Adrenal gland (tissue), 12 donors: Measurements from ENCODE around the gene ABCC3. TPM values are rescaled to one million over a fixed set of nuclear protein-coding genes. Genes with fewer than 3 reads are reported as not detected.

Experiments used
- DNase-seq, 7 donors: peaks; one replicate each; pipeline ENCODE4 v3.0.0-alpha.2; 2019 to 2020
- H3K27ac ChIP-seq, 5 donors: fragments of 200-600 bp; sonication (generic) in 4 of 5; 1 replicate in 3 of 5; 2 replicates in 2 of 5; pipeline versions ENCODE4 v1.5.1 to v1.8.0; 2016 to 2020; ENCODE audit warnings: mild to moderate bottlenecking in 1 of 5
- H3K27me3 ChIP-seq: fragments of 200-600 bp; 2 replicates; pipeline ENCODE4 v1.8.0; 2021
- H3K36me3 ChIP-seq, 2 donors: fragments of 200-600 bp; replicated peaks in 1 of 2; 1 replicate in 1 of 2; 2 replicates in 1 of 2; pipeline versions ENCODE4 v1.5.1 to v1.8.0; 2018 to 2022
- H3K4me1 ChIP-seq, 2 donors: fragments of 200-600 bp; replicated peaks in 1 of 2; 1 replicate in 1 of 2; 2 replicates in 1 of 2; pipeline versions ENCODE4 v1.5.1 to v1.8.0; 2018 to 2021
- H3K4me3 ChIP-seq, 4 donors: fragments of 200-600 bp; sonication (generic) in 3 of 4; one replicate each; pipeline ENCODE4 v1.5.1; 2016 to 2018
- H3K9me3 ChIP-seq, 3 donors: fragments of 200-600 bp; sonication (generic) in 1 of 3; replicated peaks in 1 of 3; 1 replicate in 2 of 3; 2 replicates in 1 of 3; pipeline versions ENCODE4 v1.5.1 to v1.8.0; 2016 to 2021
- POLR2A ChIP-seq, 2 donors: fragments of 450-650 bp; IDR thresholded peaks; one replicate each; pipeline ENCODE4 v1.6.1; 2017; ENCODE audit warnings: antibody characterized with exemption in 2 of 2, mild to moderate bottlenecking in 2 of 2, moderate library complexity in 1 of 2
- WGBS, 4 donors: extraction: QIAGEN DNeasy Blood & Tissue Kit in 2 of 4; methylation state at CpG; one replicate each; pipeline versions ENCODE4 v1.1.5 to v1.1.7; 2013 to 2017; 5-methylcytosine and 5-hydroxymethylcytosine counted together
- intact Hi-C, 2 donors: fragments of 100-400 bp; cut with DNase I; formaldehyde crosslinking; loops; one replicate each; pipeline versions ENCODE4 v1.14.1 to v1.15.0; 2022 to 2023
- polyA plus RNA-seq, 3 donors: library from polyadenylated mRNA; stranded (reverse); fragments of 200-250 nt in 2 of 3; fragments of 350-450 nt in 1 of 3; fragmentation: Illumina TruSeq in 1 of 3; extraction: RNeasy Lipid Tissue Mini Kit (QIAGEN cat#74804) in 1 of 3; gene quantifications; one replicate each; pipeline ENCODE4 v1.2.3, GENCODE V29; 2013 to 2014
- total RNA-seq, 9 donors: library from RNA; depleted of rRNA in 4 of 9; stranded (reverse); fragments of >200 nt in 4 of 9; fragments of 120-200 nt in 1 of 9; fragmentation: NEBNext Ultra II Directional in 1 of 9; extraction: Animal tissue kit (Norgen Biotek cat#: 25700) in 1 of 9; gene quantifications; one replicate each; pipeline versions ENCODE4 v1.1.0 to v1.2.4, GENCODE V29; 2013 to 2023
- TF ChIP-seq, protein P1 (sequence below), 6 experiments: fragments of 450-650 bp in 4 of 6; fragments of 200-600 bp in 2 of 6; sonication (generic) in 1 of 6; IDR thresholded peaks; 1 replicate in 5 of 6; 2 replicates in 1 of 6; pipeline versions ENCODE4 v1.5.1 to v1.8.0; 2016 to 2021; ENCODE audit warnings: antibody characterized with exemption in 6 of 6, mild to moderate bottlenecking in 2 of 6, moderate library complexity in 1 of 6
- donor health status: healthy with polysubstance abuse.
- donor health status: Bipolar disorder and iron deficiency.
- donor health status: DM: yes; HTN: yes; CAD: no.
- donor health status: DM: no; HTN: no; CAD: no.
- donor health status: DM: no; HTN: no; CAD: no.
- donor health status: DM: yes; HTN: yes; CAD: no.

ABCC3 gene
- total and polyA plus RNA-seq, 12 donors, result 7.2 to 448 (median 262) TPM

DNA sequence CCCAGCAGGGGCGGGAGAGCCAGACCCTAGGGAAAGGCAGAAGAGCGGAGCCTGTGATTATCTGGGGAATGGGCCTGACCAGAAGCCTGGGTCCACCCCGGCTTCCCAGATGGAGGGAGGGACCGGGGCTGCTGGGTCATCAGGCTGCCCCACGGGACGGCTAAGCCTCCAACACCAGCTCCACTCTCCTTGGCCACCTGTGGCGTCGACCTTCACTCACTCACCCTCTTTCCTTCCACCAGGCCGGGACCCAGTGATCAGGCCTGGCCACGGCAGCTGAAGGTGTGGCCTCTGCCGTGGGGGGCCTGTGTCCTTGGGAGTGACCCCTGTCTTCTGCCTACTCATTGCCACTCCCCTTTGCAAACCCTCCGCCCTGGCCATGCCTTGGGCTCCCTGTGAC, 22.4 kb upstream of the ABCC3 start:
- intact Hi-C loops, result no loop called here
- no peak overlapping the region for H3K27ac ChIP-seq
- H3K36me3 ChIP-seq, result no peaks in the 10 kb centered on the region
- no peaks in the 10 kb centered on the region for H3K9me3 ChIP-seq
- no peak overlapping the region for H3K4me3 ChIP-seq
- no peaks in the 10 kb centered on the region for H3K4me1 ChIP-seq
- 85 to 96% (median 93%) methylated on average over 12 of the region's 12 CpGs for WGBS, 4 donors
- TF ChIP-seq POLR2A (IDR thresholded peaks at IDR 0.05), result no peak
- TF ChIP-seq, protein P1, sequence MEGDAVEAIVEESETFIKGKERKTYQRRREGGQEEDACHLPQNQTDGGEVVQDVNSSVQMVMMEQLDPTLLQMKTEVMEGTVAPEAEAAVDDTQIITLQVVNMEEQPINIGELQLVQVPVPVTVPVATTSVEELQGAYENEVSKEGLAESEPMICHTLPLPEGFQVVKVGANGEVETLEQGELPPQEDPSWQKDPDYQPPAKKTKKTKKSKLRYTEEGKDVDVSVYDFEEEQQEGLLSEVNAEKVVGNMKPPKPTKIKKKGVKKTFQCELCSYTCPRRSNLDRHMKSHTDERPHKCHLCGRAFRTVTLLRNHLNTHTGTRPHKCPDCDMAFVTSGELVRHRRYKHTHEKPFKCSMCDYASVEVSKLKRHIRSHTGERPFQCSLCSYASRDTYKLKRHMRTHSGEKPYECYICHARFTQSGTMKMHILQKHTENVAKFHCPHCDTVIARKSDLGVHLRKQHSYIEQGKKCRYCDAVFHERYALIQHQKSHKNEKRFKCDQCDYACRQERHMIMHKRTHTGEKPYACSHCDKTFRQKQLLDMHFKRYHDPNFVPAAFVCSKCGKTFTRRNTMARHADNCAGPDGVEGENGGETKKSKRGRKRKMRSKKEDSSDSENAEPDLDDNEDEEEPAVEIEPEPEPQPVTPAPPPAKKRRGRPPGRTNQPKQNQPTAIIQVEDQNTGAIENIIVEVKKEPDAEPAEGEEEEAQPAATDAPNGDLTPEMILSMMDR (IDR thresholded peaks at IDR 0.05), result no peak
- H3K27me3 ChIP-seq, result no peaks in the 10 kb centered on the region
- DNase-seq, result no peak

DNA sequence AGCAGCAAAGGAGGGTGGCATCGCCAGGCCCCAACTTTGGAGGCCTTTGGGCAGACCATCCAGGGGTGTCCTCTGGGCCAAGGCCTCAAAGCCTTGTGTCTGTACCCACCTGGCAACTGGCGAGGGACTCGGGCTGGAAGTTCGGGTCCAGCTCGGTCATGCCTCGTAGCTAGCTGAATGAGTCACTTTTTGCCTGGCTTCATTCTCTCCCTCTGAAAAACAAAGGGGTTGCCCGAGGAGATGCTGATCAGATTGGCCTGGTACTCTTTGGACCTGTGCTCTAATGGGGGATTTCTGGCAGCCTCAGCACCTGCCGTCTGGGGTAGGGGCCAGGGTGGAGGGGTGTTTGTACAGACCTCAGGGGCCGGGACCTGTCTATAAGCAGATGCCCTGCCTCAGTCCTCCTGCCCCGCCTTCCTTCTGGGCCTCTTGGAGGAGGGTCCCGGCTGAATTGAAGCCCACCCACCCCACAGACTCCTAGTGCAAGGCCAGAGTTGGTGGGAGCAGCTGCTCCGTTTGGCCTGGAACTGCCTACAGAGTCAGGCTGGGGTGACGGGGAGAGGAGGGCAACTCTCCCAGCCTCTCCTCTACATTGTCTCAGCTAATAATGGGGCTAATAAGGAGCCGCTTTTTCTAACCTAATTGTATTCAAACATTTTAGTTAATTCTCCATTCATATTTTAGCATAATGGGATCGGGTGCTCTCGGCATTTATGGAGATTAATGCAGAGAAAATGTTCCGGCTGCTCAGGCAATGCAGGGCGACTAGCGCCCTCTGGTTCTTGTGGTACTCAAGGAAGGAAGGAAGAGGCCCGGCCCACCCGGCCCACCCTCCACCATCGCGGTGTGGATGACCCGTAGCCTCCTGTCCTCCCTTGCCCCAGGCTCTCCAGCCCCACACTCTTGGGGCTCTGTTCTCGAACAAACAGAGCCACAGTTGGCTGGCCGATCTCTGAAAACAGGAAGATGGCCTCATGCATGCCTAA, 21.4 kb upstream of the ABCC3 start:
- H3K36me3 ChIP-seq, result no peaks in the 10 kb centered on the region
- no peaks in the 10 kb centered on the region for H3K27me3 ChIP-seq
- no peaks in the 10 kb centered on the region for H3K9me3 ChIP-seq
- no peak overlapping the region for H3K4me3 ChIP-seq
- peaks cover 0 to 2% of the 10 kb centered on the region in 2 donors for H3K4me1 ChIP-seq
- no peak for DNase-seq
- no peak overlapping the region for H3K27ac ChIP-seq
- no peak for TF ChIP-seq POLR2A (IDR thresholded peaks at IDR 0.05)
- TF ChIP-seq, protein P1 (IDR thresholded peaks at IDR 0.05), result no peak
- 52 to 68% (median 60%) methylated on average over 17 to 26 of the region's 26 CpGs for WGBS, 4 donors
- intact Hi-C loops, result no loop called here

GRCh38 chr17:50614471-50615051, 20.1 kb upstream of the ABCC3 start:
- no peaks in the 10 kb centered on the region for H3K9me3 ChIP-seq
- intact Hi-C loops, result no loop called here
- DNase-seq, result no peak
- peaks cover 0 to 12% of the 10 kb centered on the region in 2 donors for H3K4me1 ChIP-seq
- no peaks in the 10 kb centered on the region for H3K36me3 ChIP-seq
- WGBS, 4 donors, result 63 to 85% (median 76%) methylated on average over 10 to 11 of the region's 11 CpGs
- H3K27ac ChIP-seq, result no peak overlapping the region
- no peak overlapping the region for H3K4me3 ChIP-seq
- no peaks in the 10 kb centered on the region for H3K27me3 ChIP-seq
- TF ChIP-seq, protein P1 (IDR thresholded peaks at IDR 0.05), result no peak
- no peak for TF ChIP-seq POLR2A (IDR thresholded peaks at IDR 0.05)

GRCh38 chr17:50615828-50616227, 18.9 kb upstream of the ABCC3 start:
- no peak overlapping the region for H3K27ac ChIP-seq
- no peaks in the 10 kb centered on the region for H3K36me3 ChIP-seq
- WGBS, 4 donors, result 52 to 64% (median 59%) methylated on average over 4 to 7 of the region's 7 CpGs
- no peak overlapping the region for H3K4me3 ChIP-seq
- no peaks in the 10 kb centered on the region for H3K27me3 ChIP-seq
- no peaks in the 10 kb centered on the region for H3K9me3 ChIP-seq
- TF ChIP-seq, protein P1 (IDR thresholded peaks at IDR 0.05), result no peak
- no peak for TF ChIP-seq POLR2A (IDR thresholded peaks at IDR 0.05)
- DNase-seq, result no peak
- peaks cover 0 to 12% of the 10 kb centered on the region in 2 donors for H3K4me1 ChIP-seq
- intact Hi-C loops, result no loop called here
